NCI-H345 treated with DMSO at 0.1 percent for 48 hours (cell line): ENCODE results near the gene SHC4.
"Not testable (repeated sequence)": the region's sequence is repeated elsewhere in the genome, so short reads cannot be mapped to it uniquely, and the experiment has no call there.

ENCODE experiments used
- DNase-seq: peaks from one replicate; lab custom pipeline; 2025; ENCODE audit not compliant: unreplicated experiment; lab: John Stamatoyannopoulos, UW

The SHC4 gene

GRCh38 chr15:48928877-48929538 lies 34.7 kb downstream of the SHC4 start:
- no peak for DNase-seq

- no peak for DNase-seq
These were observed 38.0 kb downstream of the SHC4 start for GRCh38 chr15:48925714-48926223.

GRCh38 chr15:48924528-48925393 lies 39.0 kb downstream of the SHC4 start:
- DNase-seq, result no peak

GRCh38 chr15:48922046-48922445 lies 41.7 kb downstream of the SHC4 start:
- DNase-seq, result no peak

GRCh38 chr15:48916721-48917120 lies 47.0 kb downstream of the SHC4 start:
- no peak for DNase-seq

GRCh38 chr15:48915861-48916260 lies 47.9 kb downstream of the SHC4 start:
- no peak for DNase-seq

- DNase-seq, result no peak
These were observed 49.0 kb downstream of the SHC4 start for GRCh38 chr15:48914717-48915116.

GRCh38 chr15:48913141-48913540 lies 50.6 kb downstream of the SHC4 start:
- DNase-seq, result no peak

GRCh38 chr15:48910554-48910953 lies 53.2 kb downstream of the SHC4 start:
- not testable (repeated sequence) for DNase-seq

GRCh38 chr15:48909313-48909712 lies 54.4 kb downstream of the SHC4 start:
- not testable (repeated sequence) for DNase-seq

- no peak for DNase-seq
These were observed 57.9 kb downstream of the SHC4 start for GRCh38 chr15:48905847-48906246.

- no peak for DNase-seq
These were observed 58.5 kb downstream of the SHC4 start for GRCh38 chr15:48905216-48905615.

- DNase-seq, result no peak
These were observed 59.0 kb downstream of the SHC4 start for GRCh38 chr15:48904758-48905157.

GRCh38 chr15:48899793-48900192 lies 63.9 kb downstream of the SHC4 start:
- no peak for DNase-seq

- DNase-seq, result no peak
These were observed 65.3 kb downstream of the SHC4 start for GRCh38 chr15:48898446-48898845.

- DNase-seq, result no peak
These were observed 65.7 kb downstream of the SHC4 start for GRCh38 chr15:48898032-48898431.

GRCh38 chr15:48896869-48897814 lies 66.6 kb downstream of the SHC4 start:
- DNase-seq, result no peak

- no peak for DNase-seq
These were observed 70.4 kb downstream of the SHC4 start for GRCh38 chr15:48893311-48893710.

GRCh38 chr15:48891232-48891765 lies 72.4 kb downstream of the SHC4 start:
- DNase-seq, result no peak

GRCh38 chr15:48890375-48890972 lies 73.2 kb downstream of the SHC4 start:
- DNase-seq, result no peak
